ENCODE data around the gene LCN9.

The LCN9 gene

DNA sequence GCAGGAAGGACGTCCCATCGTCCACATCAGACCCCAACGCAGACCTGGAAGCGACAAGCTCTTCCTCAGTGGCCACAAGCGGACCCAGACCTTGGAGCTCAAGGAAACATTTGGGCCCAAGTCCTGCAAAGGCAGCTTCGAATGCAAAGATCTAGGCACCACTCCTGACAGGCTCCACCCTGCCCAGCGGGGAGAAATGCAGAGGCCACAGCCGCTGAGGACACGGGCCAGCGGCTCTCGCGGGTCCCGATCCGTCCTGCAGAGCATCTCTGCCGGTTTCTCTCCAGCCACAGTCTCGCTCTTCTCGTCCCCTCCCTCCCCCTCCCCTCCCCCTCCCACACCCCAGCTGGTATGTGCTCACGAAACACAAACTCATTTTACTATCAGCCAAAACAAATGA, 31.3 kb downstream of the LCN9 start:
- Histone ChIP-seq H3K27me3 (ENCODE audit: insufficient read depth, poor library complexity, severe bottlenecking) (no peaks in the 10 kb centered on the region), H3K36me3 (ENCODE audit: low read depth) (no peaks in the 10 kb centered on the region), H3K9me3 (ENCODE audit: severe bottlenecking) (no peaks in the 10 kb centered on the region), H3K4me1 (ENCODE audit: insufficient read depth, poor library complexity, severe bottlenecking) (no peaks in the 10 kb centered on the region), H3K27ac (ENCODE audit: poor library complexity, severe bottlenecking) (no peak overlapping the region), H3K4me3 (ENCODE audit: severe bottlenecking) (no peak overlapping the region)
- no peak for TF ChIP-seq CTCF (IDR thresholded peaks at IDR 0.05; ENCODE audit: poor library complexity, severe bottlenecking)
- ATAC-seq (ENCODE audit: low read depth): no peak
- no peak for DNase-seq (ENCODE audit: low spot score)

DNA sequence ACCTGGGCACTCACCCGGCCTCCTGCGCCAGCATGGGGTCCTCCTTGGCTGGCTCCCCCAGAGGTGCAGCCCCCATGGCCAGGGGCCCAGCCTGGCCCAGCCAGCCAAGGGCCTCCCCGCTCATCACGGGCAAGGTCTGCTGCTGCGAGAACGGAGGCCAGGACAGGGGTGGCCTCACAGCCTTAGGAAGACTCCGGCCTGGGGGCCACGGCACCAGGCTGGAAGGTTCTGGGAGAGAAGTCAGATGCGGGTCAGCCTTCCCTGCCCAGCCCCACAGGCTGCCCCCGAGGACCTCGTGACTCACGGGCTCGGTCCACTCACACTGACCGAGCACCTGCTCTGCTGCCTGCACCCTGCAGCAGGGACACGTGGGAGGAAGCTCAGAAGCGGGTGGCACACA, 31.9 kb downstream of the LCN9 start:
- no peaks in the 10 kb centered on the region for H3K4me1 ChIP-seq (ENCODE audit: insufficient read depth, poor library complexity, severe bottlenecking)
- no peak for TF ChIP-seq CTCF (IDR thresholded peaks at IDR 0.05; ENCODE audit: poor library complexity, severe bottlenecking)
- no peak overlapping the region for H3K27ac ChIP-seq (ENCODE audit: poor library complexity, severe bottlenecking)
- no peak for ATAC-seq (ENCODE audit: low read depth)
- no peaks in the 10 kb centered on the region for H3K27me3 ChIP-seq (ENCODE audit: insufficient read depth, poor library complexity, severe bottlenecking)
- H3K9me3 ChIP-seq (ENCODE audit: severe bottlenecking): no peaks in the 10 kb centered on the region
- DNase-seq (ENCODE audit: low spot score): no peak
- H3K36me3 ChIP-seq (ENCODE audit: low read depth): no peaks in the 10 kb centered on the region
- H3K4me3 ChIP-seq (ENCODE audit: severe bottlenecking): no peak overlapping the region

DNA sequence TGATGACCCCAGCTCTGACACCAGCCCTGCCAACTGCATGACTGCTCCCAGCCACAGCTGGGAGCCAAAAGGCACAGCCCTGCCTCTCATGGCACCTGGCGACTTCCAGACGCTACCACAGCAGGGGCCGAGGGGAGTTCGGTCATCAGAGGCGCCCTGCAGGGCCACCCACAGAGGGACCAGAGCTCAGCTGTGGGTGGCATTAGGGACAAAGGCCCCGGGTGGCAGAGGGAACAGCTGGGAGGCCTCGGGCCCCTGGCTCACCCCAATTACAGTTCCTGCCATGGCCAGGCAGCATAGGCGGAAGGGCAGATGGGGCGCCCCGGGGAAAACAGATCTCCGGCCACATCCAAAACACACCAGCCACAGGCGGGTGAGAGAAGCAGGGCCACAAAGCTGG, 32.5 kb downstream of the LCN9 start:
- ATAC-seq (ENCODE audit: low read depth): no peak
- Histone ChIP-seq H3K36me3 (ENCODE audit: low read depth) (no peaks in the 10 kb centered on the region), H3K9me3 (ENCODE audit: severe bottlenecking) (no peaks in the 10 kb centered on the region), H3K27ac (ENCODE audit: poor library complexity, severe bottlenecking) (no peak overlapping the region), H3K27me3 (ENCODE audit: insufficient read depth, poor library complexity, severe bottlenecking) (no peaks in the 10 kb centered on the region), H3K4me1 (ENCODE audit: insufficient read depth, poor library complexity, severe bottlenecking) (no peaks in the 10 kb centered on the region), H3K4me3 (ENCODE audit: severe bottlenecking) (no peak overlapping the region)
- TF ChIP-seq CTCF (IDR thresholded peaks at IDR 0.05; ENCODE audit: poor library complexity, severe bottlenecking): no peak
- no peak for DNase-seq (ENCODE audit: low spot score)

DNA sequence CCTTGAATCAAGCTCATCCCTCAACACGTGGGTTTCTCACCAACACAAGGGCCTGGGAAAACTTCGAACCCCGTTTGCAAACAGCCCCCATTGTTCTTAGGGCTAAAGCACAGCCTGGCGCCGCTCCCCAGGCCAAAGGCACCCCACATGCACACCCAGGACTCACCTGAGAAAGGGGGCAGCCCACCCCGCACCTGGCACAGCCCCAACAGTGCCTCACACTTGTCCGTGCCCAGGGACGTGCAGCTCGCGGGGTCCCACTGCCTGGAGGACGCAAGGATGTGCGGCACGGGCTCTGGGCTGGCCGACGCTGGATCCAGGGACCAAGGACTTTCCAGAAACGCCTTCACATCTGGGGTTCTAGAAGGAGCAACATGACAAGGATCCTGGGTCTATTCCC, 33.3 kb downstream of the LCN9 start:
- no peaks in the 10 kb centered on the region for H3K9me3 ChIP-seq (ENCODE audit: severe bottlenecking)
- no peaks in the 10 kb centered on the region for H3K4me1 ChIP-seq (ENCODE audit: insufficient read depth, poor library complexity, severe bottlenecking)
- H3K27ac ChIP-seq (ENCODE audit: poor library complexity, severe bottlenecking): no peak overlapping the region
- DNase-seq (ENCODE audit: low spot score): no peak
- TF ChIP-seq CTCF (IDR thresholded peaks at IDR 0.05; ENCODE audit: poor library complexity, severe bottlenecking): no peak
- H3K27me3 ChIP-seq (ENCODE audit: insufficient read depth, poor library complexity, severe bottlenecking): peaks cover 3% of the 10 kb centered on the region
- no peak for ATAC-seq (ENCODE audit: low read depth)
- H3K36me3 ChIP-seq (ENCODE audit: low read depth): no peaks in the 10 kb centered on the region
- no peak overlapping the region for H3K4me3 ChIP-seq (ENCODE audit: severe bottlenecking)

GRCh38 chr9:135697226-135697625, 34.1 kb downstream of the LCN9 start:
- no peaks in the 10 kb centered on the region for H3K4me1 ChIP-seq (ENCODE audit: insufficient read depth, poor library complexity, severe bottlenecking)
- TF ChIP-seq CTCF (IDR thresholded peaks at IDR 0.05; ENCODE audit: poor library complexity, severe bottlenecking): no peak
- H3K9me3 ChIP-seq (ENCODE audit: severe bottlenecking): no peaks in the 10 kb centered on the region
- H3K27me3 ChIP-seq (ENCODE audit: insufficient read depth, poor library complexity, severe bottlenecking): peaks cover 9% of the 10 kb centered on the region
- H3K27ac ChIP-seq (ENCODE audit: poor library complexity, severe bottlenecking): no peak overlapping the region
- DNase-seq (ENCODE audit: low spot score) (no peak), ATAC-seq (ENCODE audit: low read depth) (no peak)
- no peak overlapping the region for H3K4me3 ChIP-seq (ENCODE audit: severe bottlenecking)
- no peaks in the 10 kb centered on the region for H3K36me3 ChIP-seq (ENCODE audit: low read depth)

Measured in RWPE2 (cell line).